GM12875 (cell line): Measurements from ENCODE around the gene TSPOAP1.

ENCODE experiments used
- H3K4me3 ChIP-seq: one replicate; pipeline ENCODE4 v1.5.1; 2011; ENCODE audit warnings: low read depth, low read length, control low read depth
- CTCF ChIP-seq: IDR thresholded peaks from 2 replicates; pipeline ENCODE4 v1.5.1; 2011; ENCODE audit warnings: low read depth, mild to moderate bottlenecking, control low read depth, inconsistent platforms, low read length, moderate library complexity, borderline replicate concordance; ENCODE audit not compliant: insufficient read depth

Gene TSPOAP1

GRCh38 chr17:58321571-58322525 is 6.7 kb downstream of the TSPOAP1 start:
- TF ChIP-seq CTCF: no peak
- no peak overlapping the region for H3K4me3 ChIP-seq

GRCh38 chr17:58320570-58321323 is 7.8 kb downstream of the TSPOAP1 start:
- no peak for TF ChIP-seq CTCF
- H3K4me3 ChIP-seq: no peak overlapping the region

GRCh38 chr17:58320163-58320558 is 8.4 kb downstream of the TSPOAP1 start:
- TF ChIP-seq CTCF: no peak
- no peak overlapping the region for H3K4me3 ChIP-seq

GRCh38 chr17:58319173-58320162 is 9.1 kb downstream of the TSPOAP1 start:
- no peak overlapping the region for H3K4me3 ChIP-seq
- TF ChIP-seq CTCF: no peak

GRCh38 chr17:58318627-58319172 is 9.9 kb downstream of the TSPOAP1 start:
- TF ChIP-seq CTCF: no peak
- no peak overlapping the region for H3K4me3 ChIP-seq

GRCh38 chr17:58318065-58318481 is 10.5 kb downstream of the TSPOAP1 start:
- TF ChIP-seq CTCF: no peak
- H3K4me3 ChIP-seq: no peak overlapping the region
